Stimulated activated CD4-positive, alpha-beta T cell treated with anti-CD3 and anti-CD28 coated beads, Interleukin-1b, Interleukin-23, amount 100 ng/mL, for 24 hours (primary cell): ENCODE measurements around the gene CFAP47.
"Not testable (repeated sequence)": the region's sequence is repeated elsewhere in the genome, so short reads cannot be mapped to it uniquely, and the experiment has no call there.

ENCODE experiments used
- DNase-seq, 4 experiments: peaks; one replicate each; pipeline ENCODE4 v3.0.0-alpha.2; 2020; ENCODE audit warnings: low read depth in 4 of 4, low spot score in 1 of 4

CFAP47 gene, protein sequence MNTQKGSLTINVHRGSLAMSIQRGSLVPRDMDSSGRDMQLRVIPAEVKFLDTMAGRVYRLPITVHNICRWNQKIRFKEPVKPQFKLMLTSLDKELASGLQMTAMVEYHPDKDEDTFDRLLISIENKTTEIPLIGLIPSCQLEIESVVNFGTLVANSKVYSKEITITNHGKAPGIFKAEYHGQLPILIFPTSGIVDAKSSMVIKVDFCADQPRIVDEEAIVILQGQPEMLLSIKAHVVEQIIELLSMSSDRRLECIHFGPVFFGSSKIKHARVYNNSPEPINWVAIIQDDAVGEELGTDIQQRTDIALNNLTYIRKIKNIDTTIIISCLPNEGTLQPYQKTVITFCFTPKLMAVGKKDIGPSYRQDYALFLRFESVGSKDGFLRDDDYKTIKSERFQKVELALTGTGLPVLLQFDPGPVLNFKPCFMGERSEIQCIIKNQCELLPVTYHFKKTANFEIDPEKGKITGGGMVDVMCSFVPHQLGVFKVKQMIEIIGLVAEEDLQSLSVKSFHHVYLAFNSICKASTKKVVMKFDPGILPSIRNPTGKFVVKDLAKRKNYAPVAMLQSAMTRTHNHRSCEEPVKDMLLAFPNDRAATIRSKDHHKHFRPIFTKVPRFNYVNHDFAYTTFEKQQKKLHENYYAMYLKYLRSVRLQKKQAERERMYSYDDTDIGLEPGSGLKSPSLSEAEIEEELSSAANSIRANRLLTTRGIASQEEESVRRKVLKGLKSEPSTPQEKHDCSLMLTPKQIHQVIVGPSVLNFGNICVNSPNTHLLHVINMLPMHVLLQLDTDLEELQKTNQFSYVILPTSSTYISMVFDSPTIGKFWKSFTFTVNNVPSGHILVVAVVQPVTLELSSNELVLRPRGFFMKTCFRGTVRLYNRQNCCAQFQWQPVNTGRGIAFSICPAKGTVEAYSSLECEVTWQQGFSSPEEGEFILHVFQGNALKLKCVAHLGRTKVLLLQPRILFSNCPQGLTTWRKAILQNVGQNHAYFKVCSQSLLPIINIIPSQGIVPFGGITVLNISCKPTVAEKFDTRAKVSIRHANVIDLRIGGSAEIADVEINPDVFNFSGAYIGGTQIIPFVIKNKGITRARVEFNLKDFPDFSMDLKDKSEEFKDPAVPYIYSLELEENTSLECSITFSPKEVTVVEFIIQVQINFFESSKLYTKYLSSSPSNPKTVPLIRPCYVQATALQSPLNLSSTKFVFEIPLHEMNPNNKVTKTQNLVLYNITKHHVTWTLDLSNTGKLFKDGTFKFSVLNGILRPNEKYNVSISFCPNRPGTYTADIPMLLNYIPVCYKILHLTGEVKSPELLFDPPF (N-terminal part only)

DNA sequence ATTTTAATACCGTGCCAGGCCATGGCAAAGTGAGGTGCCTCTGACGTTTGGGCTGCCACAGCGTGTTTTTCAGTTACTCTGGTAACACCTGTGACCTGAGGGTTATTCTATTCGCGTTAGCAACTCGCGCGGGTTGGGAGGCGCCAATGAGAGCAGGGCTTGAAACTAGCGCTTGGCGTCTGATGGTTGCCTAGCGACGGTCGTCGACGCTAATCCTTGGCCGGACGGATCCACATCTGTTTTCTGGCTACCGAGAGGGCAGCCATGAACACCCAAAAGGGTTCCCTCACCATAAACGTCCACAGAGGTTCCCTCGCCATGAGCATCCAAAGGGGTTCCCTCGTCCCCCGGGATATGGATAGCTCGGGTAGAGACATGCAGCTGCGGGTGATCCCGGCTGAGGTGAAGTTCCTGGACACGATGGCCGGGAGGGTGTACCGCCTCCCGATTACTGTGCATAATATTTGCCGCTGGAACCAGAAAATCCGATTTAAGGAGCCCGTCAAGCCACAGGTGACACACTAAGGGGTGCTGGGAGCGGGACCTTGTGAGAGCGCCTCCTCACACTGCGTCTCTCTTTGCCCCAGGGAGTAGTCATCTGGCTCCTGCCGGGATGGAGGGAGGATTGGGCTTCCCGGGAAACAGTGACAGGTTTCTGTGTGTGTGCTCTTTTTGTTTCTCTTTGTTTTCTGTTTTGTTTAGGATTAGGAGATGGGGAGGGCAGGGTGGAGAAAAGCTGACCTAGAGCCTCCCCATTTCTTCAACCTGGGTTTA, at the start of gene CFAP47:
Gene CFAP47, plus strand, starts transcription at position 199 of the 774 bp plus-strand sequence. Its CDS starts 66 bp downstream, at position 265.
- DNase-seq: no peak

GRCh38 chrX:35880601-35881000, 38.9 kb upstream of the CFAP47 start:
- DNase-seq: no peak

DNA sequence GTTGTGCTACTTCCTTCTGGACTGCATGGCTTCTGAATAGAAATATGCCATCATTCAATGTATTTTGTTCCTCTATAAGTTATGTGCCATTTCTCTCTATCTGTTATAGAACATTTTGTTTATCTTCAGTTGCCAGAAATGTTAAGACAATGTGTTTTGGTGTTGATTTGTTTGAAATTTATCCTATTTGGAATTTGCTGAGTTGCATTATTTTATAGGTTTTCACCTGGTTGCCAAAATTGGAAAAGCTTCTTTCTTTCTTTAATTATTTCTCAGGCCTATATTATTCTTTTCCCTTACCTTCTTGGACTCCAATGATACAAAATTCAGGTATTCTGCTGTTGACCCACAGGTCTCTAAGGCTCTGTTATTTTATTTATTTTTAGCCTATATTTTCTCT, 33.4 kb upstream of the CFAP47 start:
- no peak for DNase-seq

- no peak for DNase-seq
Measured at GRCh38 chrX:35890699-35891098, 28.8 kb upstream of the CFAP47 start.

GRCh38 chrX:35986816-35987215, 67.3 kb downstream of the CFAP47 start:
- not testable (repeated sequence) for DNase-seq

- no peak for DNase-seq
Measured at GRCh38 chrX:36007207-36007606, 87.7 kb downstream of the CFAP47 start.

DNA sequence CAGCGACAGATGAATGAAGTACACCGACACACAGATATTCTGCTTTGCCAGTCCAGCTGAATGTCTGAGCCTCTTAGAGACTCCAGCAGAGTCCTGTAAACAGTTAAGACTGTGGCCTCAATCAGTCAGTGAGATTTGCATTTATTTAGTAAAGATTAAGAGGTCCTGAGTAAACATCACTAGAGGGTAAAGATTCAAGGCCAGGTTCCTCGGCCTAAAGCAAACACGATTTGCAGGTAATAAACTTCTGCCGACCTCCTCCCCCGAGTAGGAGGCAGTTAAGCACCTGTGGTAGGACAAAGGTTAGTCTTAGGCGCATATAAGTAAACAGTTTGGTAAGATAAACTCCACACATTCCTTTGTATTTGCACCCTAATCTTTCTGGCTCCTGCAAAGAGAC, 99.6 kb downstream of the CFAP47 start:
- no peak for DNase-seq

GRCh38 chrX:36035550-36035949, 116.0 kb downstream of the CFAP47 start:
- DNase-seq: no peak

DNA sequence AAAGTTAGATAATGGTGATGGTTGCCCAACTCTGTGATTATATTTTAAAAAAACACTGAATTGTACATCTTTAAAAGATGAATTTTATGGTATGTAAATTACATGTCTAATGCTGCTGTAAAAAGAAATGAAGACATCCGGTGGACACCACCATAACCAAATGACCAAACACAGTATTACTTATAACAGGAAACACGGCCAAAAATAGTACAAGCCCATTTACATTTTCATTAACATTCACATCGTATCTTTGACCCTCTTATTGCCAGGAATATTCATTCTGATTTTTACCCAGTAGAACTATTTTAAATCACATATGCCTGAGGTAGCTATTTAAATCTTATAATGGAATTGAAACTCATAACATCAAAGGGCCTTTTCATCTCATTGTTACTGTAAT, 143.2 kb downstream of the CFAP47 start:
- no peak for DNase-seq

GRCh38 chrX:36071061-36071460, 151.5 kb downstream of the CFAP47 start:
- DNase-seq: no peak

- not testable (repeated sequence) for DNase-seq
Measured at GRCh38 chrX:36075009-36075408, 155.5 kb downstream of the CFAP47 start.

- DNase-seq: no peak
Measured at GRCh38 chrX:36083256-36083655, 163.7 kb downstream of the CFAP47 start.

- no peak for DNase-seq
Measured at GRCh38 chrX:36087366-36087765, 167.8 kb downstream of the CFAP47 start.

DNA sequence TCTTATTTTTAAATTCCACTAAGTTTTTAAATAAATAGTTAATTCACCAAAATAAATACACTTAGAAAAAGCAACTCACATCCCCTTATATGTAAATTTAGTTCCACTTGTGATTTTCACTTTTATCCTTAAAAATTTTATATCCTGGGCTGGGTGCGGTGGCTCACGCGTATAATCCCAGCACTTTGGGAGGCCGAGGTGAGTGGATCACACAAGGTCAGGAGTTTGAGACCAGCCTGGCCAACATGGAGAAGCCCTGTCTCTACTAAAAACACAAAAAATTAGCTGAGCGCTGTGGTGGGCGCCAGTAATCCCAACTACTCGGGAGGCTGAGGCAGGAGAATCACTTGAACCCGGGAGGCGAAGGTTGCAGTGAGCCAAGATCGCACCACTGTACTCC, 169.4 kb downstream of the CFAP47 start:
- not testable (repeated sequence) for DNase-seq

DNA sequence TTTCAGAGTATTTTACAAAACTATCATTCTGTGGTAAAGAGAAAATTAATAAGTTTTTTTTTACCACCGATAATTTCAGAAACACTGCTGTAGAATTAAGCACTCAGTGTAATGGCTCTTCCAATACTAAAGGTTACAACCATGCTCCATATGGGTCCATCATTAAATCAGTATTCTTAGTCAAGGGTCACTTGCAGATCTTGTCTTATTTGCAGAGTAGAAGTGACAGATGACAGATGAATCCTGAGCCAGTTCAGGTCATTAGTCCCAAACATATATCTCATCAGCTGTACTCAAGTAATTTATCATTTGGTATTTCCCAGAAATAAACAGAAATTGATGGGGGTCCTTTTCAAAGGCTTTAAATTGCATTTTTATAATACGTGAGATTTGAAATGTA, 182.9 kb downstream of the CFAP47 start:
- DNase-seq: no peak

GRCh38 chrX:36116222-36116621, 196.7 kb downstream of the CFAP47 start:
- DNase-seq: no peak

GRCh38 chrX:36159254-36159653, 239.7 kb downstream of the CFAP47 start:
- DNase-seq: no peak

- no peak for DNase-seq
Measured at GRCh38 chrX:36160081-36160480, 240.5 kb downstream of the CFAP47 start.

GRCh38 chrX:36198575-36198974, 279.0 kb downstream of the CFAP47 start:
- DNase-seq: no peak

GRCh38 chrX:36199928-36200327, 280.4 kb downstream of the CFAP47 start:
- no peak for DNase-seq
